T-helper 1 cell treated with Interleukin-12 subunit alpha and Interleukin-12 subunit beta and Interleukin-4 antibody, amounts not matched to agents 30 μg/mL and 1 μg/mL, for 36 hours (primary cell): ENCODE data around the gene LTBP4.

Source experiments
- H3K27ac Mint-ChIP-seq: one replicate; pipeline ENCODE4 v1.8.0; 2021; ENCODE audit warnings: mild to moderate bottlenecking, mixed read lengths
- H3K27me3 Mint-ChIP-seq: one replicate; pipeline ENCODE4 v1.8.0; 2021; ENCODE audit warnings: low read depth, mixed read lengths
- H3K36me3 Mint-ChIP-seq: one replicate; pipeline ENCODE4 v1.8.0; 2021; ENCODE audit warnings: low read depth, mixed read lengths
- H3K4me1 Mint-ChIP-seq: one replicate; pipeline ENCODE4 v1.8.0; 2021; ENCODE audit warnings: low read depth, mixed read lengths
- H3K4me3 Mint-ChIP-seq: one replicate; pipeline ENCODE4 v1.8.0; 2021; ENCODE audit warnings: mild to moderate bottlenecking, moderate library complexity, mixed read lengths
- H3K9me3 Mint-ChIP-seq: one replicate; pipeline ENCODE4 v1.8.0; 2021; ENCODE audit warnings: mixed read lengths

The LTBP4 gene

GRCh38 chr19:40597329-40597838 lies 3.8 kb upstream of the LTBP4 start:
- H3K36me3 Mint-ChIP-seq: peaks cover 2% of the 10 kb centered on the region
- no peaks in the 10 kb centered on the region for H3K9me3 Mint-ChIP-seq
- peaks cover 60% of the 10 kb centered on the region for H3K27me3 Mint-ChIP-seq
- peak overlapping the region; percentile 26 for H3K27ac Mint-ChIP-seq
- H3K4me1 Mint-ChIP-seq: peaks cover 37% of the 10 kb centered on the region
- H3K4me3 Mint-ChIP-seq: no peak overlapping the region

DNA sequence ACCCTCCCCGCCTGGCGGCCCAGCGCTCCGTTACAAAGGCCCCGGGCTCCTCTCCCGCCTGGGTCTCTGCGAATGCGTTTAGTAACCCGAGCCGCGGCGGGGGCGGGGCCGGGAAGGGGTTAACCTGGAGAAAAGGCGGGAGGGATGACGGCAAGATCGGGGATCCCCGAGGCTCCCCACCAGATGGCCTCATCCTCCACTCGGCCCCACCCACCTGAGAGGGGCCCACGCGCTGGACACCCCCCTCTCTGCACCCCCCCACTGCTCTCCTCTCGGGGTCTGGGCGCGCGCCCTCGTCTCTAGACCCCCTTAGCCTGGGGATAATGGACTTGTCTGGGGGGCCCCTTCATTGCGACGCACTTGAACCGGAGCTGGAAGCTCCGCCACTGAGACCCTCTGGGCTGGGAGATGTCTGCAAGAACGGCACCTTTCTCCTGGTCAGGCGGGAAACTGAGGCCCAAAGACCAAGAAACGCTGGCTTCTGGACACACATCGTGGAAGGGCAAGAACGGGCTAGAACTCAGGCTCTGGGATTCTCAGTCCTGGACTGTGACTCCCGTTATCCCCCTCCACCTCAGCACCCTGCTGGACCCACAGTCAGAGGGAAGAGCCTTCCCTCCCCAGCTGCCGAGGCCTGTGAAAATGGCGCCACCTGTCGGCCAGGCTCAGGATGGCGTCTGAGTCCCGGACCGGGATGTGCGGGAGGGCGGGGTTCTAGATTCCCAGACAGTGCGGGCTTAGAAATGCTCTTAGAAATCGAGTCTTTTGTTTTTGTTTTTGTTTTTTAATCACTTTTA lies 2.9 kb upstream of the LTBP4 start:
- H3K9me3 Mint-ChIP-seq: no peaks in the 10 kb centered on the region
- no peak overlapping the region for H3K27ac Mint-ChIP-seq
- H3K36me3 Mint-ChIP-seq: peaks cover 2% of the 10 kb centered on the region
- peaks cover 42% of the 10 kb centered on the region for H3K4me1 Mint-ChIP-seq
- H3K27me3 Mint-ChIP-seq: peaks cover 65% of the 10 kb centered on the region
- H3K4me3 Mint-ChIP-seq: peak overlapping the region; percentile 3

- Mint-ChIP-seq H3K36me3 (peaks cover 2% of the 10 kb centered on the region), H3K27me3 (peaks cover 67% of the 10 kb centered on the region), H3K9me3 (no peaks in the 10 kb centered on the region), H3K4me1 (peaks cover 45% of the 10 kb centered on the region), H3K4me3 (peak overlapping the region; percentile 3), H3K27ac (no peak overlapping the region)
Observed at GRCh38 chr19:40598918-40599307, 2.3 kb upstream of the LTBP4 start.

- Mint-ChIP-seq H3K27ac (no peak overlapping the region), H3K27me3 (peaks cover 70% of the 10 kb centered on the region), H3K9me3 (no peaks in the 10 kb centered on the region), H3K4me1 (peaks cover 46% of the 10 kb centered on the region), H3K4me3 (peak overlapping the region; percentile 56), H3K36me3 (peaks cover 2% of the 10 kb centered on the region)
Observed at GRCh38 chr19:40599331-40599901, 1.8 kb upstream of the LTBP4 start.

DNA sequence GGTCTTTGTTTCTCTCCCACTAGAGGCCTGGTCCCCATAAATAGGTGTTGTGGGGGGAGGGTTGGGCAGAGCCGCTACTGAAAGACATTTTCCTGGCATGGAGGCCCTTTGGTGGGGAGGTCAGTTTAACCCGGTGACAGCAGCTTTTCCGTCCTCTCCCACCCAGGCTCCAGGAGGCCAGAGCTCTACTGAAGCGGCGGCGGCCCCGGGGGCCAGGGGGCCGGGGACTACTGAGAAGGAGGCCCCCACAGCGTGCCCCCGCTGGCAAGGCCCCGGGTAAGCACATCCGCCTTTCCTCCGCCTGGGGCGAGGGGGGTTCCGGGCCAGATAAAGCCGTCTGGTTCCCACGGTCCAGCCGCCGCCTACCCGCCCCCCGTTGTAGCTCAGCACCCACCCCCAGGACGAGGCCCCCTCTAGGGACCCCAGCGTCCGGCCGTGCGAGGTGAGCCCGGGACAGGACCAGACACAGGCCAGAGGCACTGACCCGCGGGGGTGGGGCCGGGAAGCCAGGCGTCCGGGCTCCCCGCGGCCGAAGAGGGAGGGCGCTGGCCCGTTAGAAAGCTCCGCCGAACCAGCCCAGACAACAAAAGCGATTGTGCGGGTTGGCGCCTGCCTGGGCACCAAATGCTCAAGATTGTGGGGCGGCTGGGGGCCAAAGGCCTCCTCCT lies 1.1 kb upstream of the LTBP4 start:
- H3K4me3 Mint-ChIP-seq: peak overlapping the region; percentile 56
- peaks cover 65% of the 10 kb centered on the region for H3K27me3 Mint-ChIP-seq
- no peaks in the 10 kb centered on the region for H3K9me3 Mint-ChIP-seq
- H3K27ac Mint-ChIP-seq: no peak overlapping the region
- H3K36me3 Mint-ChIP-seq: peaks cover 2% of the 10 kb centered on the region
- peaks cover 44% of the 10 kb centered on the region for H3K4me1 Mint-ChIP-seq

DNA sequence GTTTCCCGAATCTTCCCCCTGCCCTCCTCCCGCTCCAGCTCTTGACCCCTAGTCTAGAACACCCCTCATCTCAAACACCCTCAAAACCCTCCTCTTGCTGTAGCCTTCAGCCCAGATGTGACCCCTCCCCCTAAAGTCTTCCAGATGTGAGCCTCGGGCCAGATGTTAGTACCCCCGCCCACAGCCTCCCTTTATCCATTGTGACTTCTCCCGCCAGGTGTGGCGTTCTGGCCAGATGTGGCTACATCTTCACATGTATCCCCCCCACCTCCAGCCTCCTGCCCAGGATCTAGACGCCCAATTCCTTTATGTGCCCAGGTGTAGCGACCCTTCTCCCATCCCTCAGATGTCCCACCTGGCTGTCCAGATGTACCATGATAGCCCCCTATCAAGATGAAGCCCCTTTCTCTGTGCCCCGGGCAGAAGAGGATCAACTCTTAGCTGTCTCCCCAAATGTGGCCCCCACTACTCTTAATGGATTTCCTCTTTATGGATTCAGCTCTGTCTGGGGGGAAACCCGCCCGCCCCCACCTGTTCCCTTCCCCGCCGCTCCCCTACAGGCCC lies 517 bp upstream of the LTBP4 start:
- peak overlapping the region; percentile 44 for H3K4me3 Mint-ChIP-seq
- peaks cover 59% of the 10 kb centered on the region for H3K27me3 Mint-ChIP-seq
- H3K9me3 Mint-ChIP-seq: no peaks in the 10 kb centered on the region
- no peak overlapping the region for H3K27ac Mint-ChIP-seq
- peaks cover 2% of the 10 kb centered on the region for H3K36me3 Mint-ChIP-seq
- H3K4me1 Mint-ChIP-seq: peaks cover 47% of the 10 kb centered on the region

DNA sequence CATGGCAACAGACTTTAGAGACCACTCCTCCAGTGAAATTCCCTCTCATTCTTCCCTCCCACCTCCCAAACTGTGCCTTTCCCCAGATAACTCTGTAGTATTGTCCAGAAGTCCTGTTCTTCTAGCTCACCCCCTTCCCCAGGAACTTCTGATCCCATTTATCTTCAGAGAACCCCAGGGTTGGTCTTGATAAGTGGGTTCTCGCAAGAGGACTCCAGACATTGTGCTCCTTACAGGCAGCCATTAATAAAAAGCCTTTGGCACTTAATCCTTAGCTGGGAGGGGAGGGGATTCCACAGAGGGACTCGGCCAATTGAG lies 1.9 kb downstream of the LTBP4 start:
- H3K4me1 Mint-ChIP-seq: peaks cover 58% of the 10 kb centered on the region
- H3K4me3 Mint-ChIP-seq: peak overlapping the region; percentile 34
- H3K27ac Mint-ChIP-seq: no peak overlapping the region
- peaks cover 2% of the 10 kb centered on the region for H3K36me3 Mint-ChIP-seq
- no peaks in the 10 kb centered on the region for H3K9me3 Mint-ChIP-seq
- peaks cover 41% of the 10 kb centered on the region for H3K27me3 Mint-ChIP-seq

DNA sequence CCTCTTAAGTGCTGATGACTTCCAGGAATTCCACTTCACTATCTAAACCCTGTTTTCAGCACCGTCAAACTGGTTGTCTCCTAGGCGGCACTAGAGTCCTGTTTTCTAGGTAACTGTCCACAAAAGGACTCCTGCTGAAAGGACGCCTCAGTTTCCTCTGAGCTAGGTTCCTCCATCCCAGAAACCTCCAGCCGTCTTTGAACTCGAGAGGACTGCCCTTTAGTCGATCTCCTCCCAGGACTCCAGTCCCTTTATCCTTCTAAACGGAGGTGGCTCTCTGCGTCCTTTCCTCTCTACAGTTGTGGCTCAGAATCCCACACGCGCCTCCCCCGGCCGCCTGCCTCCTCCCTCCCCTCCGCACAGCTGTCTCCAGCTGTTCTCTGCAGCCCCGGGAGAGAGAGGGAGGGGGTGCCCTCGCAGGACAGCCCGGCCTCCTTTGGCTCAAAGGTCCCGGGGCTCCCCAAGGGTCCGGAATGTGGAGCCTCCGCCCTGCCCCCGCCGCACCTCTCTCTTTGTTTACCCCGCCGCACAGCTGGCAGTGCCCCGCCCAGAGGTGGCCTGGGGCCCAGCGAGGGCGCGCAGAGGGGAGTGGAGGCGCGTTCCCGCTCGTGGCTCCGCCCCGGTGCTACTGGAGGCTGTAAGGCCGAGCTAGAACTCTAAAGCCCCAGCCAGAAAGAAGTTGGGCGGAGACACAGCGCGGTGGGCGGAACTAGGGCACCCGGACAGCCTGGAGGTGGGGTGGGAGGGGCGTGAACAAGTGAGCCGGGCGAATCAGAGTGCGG lies 2.4 kb downstream of the LTBP4 start:
- no peaks in the 10 kb centered on the region for H3K9me3 Mint-ChIP-seq

GRCh38 chr19:40604171-40604646 lies 3.0 kb downstream of the LTBP4 start:
- H3K36me3 Mint-ChIP-seq: peaks cover 2% of the 10 kb centered on the region
- peak overlapping the region; percentile 86 for H3K4me3 Mint-ChIP-seq
- H3K27me3 Mint-ChIP-seq: peaks cover 31% of the 10 kb centered on the region
- no peaks in the 10 kb centered on the region for H3K9me3 Mint-ChIP-seq
- peaks cover 56% of the 10 kb centered on the region for H3K4me1 Mint-ChIP-seq
- peak overlapping the region; percentile 85 for H3K27ac Mint-ChIP-seq

More for the DNA sequence above, 2.4 kb downstream of the LTBP4 start:
- H3K27ac Mint-ChIP-seq: peak overlapping the region; percentile 85
- peaks cover 56% of the 10 kb centered on the region for H3K4me1 Mint-ChIP-seq
- H3K27me3 Mint-ChIP-seq: peaks cover 37% of the 10 kb centered on the region
- H3K4me3 Mint-ChIP-seq: peak overlapping the region; percentile 86
- peaks cover 2% of the 10 kb centered on the region for H3K36me3 Mint-ChIP-seq

DNA sequence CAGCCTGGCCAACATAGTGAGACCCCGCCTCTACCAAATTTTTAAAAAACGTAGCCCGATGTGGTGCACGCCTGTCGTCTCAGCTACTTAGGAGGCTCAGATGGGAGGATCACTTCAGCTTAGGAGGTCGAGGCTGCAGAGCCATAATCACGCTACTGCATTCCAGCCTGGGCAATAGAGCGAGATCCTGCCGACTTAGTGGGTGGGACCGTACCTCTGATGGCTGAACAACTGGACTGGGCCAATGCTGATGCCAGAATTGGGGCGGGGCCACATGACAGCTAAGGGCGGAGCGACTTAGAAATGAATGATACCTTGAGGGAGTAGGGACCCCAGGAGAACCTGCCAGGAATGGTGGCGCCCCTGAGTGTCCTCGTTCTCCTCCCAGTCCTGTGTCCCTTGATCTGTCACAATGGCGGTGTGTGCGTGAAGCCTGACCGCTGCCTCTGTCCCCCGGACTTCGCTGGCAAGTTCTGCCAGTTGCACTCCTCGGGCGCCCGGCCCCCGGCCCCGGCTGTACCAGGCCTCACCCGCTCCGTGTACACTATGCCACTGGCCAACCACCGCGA lies 3.6 kb downstream of the LTBP4 start:
- Mint-ChIP-seq H3K27ac (peak overlapping the region; percentile 96), H3K4me3 (peak overlapping the region; percentile 86), H3K36me3 (peaks cover 2% of the 10 kb centered on the region), H3K4me1 (peaks cover 54% of the 10 kb centered on the region), H3K9me3 (no peaks in the 10 kb centered on the region), H3K27me3 (peaks cover 26% of the 10 kb centered on the region)

DNA sequence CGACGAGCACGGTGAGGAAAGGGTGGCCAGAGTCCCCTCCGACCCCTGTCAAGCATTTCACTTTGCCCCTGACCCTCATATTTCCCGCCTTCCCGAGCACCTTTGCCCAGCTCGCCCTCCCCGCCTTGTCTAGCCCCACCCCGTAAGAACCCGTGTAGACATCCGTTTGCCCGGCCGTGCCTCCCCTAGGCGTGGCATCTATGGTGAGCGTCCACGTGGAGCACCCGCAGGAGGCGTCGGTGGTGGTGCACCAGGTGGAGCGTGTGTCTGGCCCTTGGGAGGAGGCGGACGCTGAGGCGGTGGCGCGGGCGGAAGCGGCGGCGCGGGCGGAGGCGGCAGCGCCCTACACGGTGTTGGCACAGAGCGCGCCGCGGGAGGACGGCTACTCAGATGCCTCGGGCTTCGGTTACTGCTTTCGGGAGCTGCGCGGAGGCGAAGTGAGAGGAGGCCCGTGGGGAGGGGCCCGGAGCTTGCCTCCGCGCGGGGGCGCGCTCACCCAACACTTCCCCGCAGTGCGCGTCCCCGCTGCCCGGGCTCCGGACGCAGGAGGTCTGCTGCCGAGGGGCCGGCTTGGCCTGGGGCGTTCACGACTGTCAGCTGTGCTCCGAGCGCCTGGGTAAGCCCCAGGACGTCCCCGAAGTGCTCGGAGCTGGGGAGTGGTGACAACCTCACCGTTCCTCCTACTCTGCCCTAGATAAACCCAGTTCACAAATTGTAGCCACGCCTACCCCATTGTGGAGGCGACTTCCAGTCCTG lies 4.2 kb downstream of the LTBP4 start:
- Mint-ChIP-seq H3K9me3 (no peaks in the 10 kb centered on the region), H3K36me3 (peaks cover 2% of the 10 kb centered on the region), H3K4me1 (peaks cover 57% of the 10 kb centered on the region), H3K27ac (peak overlapping the region; percentile 96), H3K27me3 (peaks cover 23% of the 10 kb centered on the region), H3K4me3 (peak overlapping the region; percentile 90)

DNA sequence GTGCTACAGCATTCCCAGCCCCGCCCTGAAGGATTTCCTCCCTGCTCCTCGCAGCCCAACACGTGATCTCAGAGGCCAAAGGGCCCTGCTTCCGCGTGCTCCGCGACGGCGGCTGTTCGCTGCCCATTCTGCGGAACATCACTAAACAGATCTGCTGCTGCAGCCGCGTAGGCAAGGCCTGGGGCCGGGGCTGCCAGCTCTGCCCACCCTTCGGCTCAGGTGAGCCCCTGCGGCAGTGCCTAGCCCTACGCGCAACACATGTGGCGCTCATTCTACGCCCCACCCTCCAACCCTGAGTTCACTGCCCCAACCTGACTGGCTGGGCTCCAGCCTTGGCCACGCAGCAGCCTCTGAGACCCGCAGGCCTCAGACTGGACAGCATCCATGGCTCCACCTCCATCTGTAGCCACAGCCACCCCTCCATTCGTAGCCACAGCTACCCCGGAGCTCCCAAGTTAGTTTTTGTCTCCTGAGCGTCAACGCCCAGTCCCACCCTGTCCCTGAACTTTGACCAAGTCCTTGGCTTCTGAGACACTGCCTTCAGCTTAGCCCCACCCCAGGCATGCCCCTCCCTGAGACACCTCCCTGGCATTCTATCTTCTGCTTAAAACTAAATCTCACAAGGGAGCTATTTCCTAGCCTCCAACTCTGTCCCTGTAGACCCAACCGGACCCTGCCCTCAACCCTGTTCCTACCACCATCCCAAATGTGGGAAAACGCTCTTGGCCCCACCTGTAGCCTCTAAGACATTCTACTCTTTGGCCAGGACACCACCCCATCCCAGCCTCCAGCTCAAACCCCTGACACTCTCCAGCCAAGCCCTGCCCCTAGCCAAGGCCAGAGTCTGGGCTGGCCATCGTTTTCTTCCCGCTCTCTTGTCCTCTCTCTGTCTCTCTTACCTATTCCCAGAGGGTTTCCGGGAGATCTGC lies 6.4 kb downstream of the LTBP4 start:
- Mint-ChIP-seq H3K9me3 (no peaks in the 10 kb centered on the region), H3K4me3 (peak overlapping the region; percentile 70), H3K27ac (peak overlapping the region; percentile 66), H3K4me1 (peaks cover 56% of the 10 kb centered on the region), H3K27me3 (peaks cover 10% of the 10 kb centered on the region), H3K36me3 (no peaks in the 10 kb centered on the region)
